GM12872 (cell line): ENCODE results near the gene SCIMP.

ENCODE experiments used
- TF ChIP-seq, protein P1 (sequence below): IDR thresholded peaks from 3 replicates; pipeline ENCODE4 v1.5.1; 2011; ENCODE audit warnings: low read depth, mild to moderate bottlenecking, low read length, moderate library complexity; ENCODE audit not compliant: insufficient read depth

SCIMP gene

DNA sequence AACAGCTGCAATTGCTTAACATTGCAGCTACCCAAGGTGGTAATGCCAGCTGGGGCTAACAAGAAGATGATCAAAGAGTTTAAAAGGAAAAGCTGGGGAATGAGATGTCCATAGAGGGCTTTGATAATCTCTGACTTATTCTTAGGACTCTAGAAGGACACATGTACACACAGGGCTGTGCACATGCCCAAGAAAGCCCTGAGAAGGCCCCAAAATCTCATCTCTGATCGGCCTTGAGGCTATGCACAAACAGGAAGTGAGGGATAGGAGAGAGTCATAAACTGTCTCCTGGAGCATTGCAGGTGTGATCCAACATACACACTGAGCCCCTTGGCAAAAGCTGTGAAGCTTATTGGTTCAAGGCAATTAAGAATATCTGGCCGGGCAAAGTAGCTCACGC lies 30.2 kb upstream of the SCIMP start:
- TF ChIP-seq, protein P1, sequence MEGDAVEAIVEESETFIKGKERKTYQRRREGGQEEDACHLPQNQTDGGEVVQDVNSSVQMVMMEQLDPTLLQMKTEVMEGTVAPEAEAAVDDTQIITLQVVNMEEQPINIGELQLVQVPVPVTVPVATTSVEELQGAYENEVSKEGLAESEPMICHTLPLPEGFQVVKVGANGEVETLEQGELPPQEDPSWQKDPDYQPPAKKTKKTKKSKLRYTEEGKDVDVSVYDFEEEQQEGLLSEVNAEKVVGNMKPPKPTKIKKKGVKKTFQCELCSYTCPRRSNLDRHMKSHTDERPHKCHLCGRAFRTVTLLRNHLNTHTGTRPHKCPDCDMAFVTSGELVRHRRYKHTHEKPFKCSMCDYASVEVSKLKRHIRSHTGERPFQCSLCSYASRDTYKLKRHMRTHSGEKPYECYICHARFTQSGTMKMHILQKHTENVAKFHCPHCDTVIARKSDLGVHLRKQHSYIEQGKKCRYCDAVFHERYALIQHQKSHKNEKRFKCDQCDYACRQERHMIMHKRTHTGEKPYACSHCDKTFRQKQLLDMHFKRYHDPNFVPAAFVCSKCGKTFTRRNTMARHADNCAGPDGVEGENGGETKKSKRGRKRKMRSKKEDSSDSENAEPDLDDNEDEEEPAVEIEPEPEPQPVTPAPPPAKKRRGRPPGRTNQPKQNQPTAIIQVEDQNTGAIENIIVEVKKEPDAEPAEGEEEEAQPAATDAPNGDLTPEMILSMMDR, result no peak

DNA sequence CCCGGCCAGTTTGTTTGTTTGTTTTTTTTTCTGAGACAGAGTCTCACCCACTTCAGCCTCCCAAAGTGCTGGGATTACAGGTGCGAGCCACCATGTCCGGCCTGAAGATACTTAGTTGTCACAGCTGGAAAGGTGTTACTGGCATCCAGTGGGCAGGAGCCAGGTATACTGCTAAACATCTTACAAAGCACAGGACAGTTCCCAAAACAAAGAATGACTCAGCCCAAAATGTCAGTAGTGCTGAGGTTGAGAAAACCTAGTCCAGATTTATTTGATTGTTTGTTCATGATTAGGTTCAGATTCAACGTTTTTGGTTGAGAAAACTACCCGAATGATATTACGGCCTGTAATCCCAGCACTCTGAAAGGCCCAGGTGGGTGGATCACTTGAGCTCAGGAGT lies 28.8 kb upstream of the SCIMP start:
- TF ChIP-seq, protein P1, result no peak

DNA sequence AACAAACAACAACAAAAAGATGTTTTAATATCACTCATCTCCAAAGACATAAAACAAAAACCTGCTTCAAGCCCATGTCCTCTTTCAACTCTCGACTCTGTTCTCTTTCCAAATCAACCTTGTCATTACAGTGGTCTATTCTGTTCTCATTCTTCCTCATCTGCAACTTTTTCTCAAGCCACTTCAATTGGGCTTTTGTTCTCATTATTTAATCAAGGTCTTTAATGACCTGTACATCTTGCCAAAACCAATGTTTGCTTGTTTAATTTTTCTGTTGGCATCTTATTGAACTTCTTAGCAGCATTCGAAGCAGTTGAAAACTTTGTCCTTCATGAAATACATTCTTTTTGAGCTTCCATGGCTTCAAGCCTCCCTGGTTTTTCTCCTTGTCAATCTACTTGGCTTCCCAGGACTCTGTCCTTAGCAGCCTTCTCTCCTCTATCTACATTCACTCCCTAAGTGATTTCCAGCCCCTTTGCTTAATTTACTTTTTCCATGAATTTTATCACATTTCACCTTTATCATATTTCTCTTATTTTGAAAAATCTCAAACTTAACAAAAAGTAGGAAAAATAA lies 27.8 kb upstream of the SCIMP start:
- TF ChIP-seq, protein P1, result no peak

DNA sequence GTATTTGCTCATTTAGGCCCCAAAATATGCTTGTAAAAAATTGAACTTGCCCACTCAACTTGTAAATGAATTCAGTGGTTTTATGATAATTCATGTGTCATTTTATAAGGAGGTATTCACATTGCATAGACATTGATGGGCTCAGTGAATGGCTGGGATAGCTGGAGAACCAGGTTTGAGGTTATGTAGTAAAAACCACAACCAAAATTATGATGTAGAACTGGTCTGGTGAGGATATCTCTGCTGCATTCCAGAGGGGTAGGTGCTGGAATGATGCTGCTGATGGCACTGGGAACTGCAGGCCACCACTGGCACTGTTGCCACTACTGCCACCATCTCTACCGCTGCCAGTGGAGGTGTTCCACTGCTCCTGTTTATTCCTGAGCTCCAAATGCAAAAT lies 25.9 kb upstream of the SCIMP start:
- TF ChIP-seq, protein P1, result no peak

DNA sequence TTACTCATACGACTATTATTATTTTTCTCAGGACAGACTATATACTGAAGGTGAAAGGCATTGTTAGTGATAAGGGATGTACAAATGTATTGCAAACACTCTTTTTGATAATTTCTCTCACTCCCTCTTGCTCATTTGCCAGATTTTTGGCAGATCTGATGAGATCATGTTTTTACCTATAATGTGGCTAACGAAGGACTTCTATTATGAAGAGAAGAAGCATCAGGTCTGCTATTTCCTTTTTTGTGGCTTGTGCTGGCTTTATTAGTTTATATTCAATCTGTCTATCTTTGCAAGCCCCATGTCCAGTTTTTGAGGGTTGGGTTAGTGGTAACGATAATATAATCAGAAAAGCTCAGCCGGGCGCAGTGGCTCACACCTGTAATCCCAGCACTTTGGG lies 22.5 kb upstream of the SCIMP start:
- TF ChIP-seq, protein P1, result no peak

DNA sequence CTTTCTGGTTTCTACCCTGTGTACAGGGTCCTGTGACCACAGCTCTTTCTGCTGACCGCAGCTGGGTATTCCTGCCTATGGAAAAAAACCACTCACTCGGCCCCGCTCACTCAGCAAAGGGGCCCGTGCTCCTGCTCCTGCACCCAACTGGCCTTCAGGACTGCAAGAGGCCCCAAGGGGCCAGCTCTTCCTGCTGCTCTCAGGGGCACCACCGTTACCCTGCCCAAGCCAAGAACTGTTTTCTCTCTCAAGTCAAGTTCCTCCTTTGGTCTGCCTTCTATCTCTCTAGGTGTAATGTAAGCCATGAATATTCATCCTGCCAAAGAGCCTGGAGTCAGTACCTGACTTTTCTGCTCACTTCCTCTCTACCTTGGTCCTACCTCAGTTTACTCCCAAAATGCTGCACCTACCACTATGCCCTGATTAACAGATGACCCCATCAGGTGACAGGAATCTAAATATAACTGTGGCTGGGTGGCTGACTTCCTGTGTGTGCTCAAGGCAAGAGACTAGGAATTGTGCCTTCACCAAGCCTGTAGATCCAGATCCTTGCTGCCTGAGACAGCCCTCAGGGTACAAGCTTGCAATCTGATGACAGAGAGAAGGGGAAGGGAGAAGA lies 20.4 kb upstream of the SCIMP start:
- TF ChIP-seq, protein P1, result no peak

DNA sequence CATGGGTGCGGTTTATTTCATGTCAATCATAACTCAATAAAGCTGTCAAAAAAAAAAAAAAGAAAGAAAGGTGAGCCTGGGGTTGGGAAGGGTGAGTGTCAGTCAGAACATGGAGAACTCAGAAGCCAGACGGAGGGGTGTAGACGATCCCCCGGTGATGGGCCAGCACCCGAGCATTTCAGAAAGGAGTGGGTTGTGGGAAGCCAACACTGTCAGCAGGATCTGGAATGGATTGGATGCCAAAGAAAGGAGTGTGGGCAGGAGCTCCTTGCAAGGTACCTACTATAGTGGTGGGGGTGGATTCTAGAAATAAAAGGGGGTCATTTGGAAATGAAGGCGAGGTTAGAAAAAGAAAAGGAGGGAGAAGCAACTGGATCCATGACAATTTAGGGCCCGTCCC lies 19.8 kb upstream of the SCIMP start:
- TF ChIP-seq, protein P1, result no peak

DNA sequence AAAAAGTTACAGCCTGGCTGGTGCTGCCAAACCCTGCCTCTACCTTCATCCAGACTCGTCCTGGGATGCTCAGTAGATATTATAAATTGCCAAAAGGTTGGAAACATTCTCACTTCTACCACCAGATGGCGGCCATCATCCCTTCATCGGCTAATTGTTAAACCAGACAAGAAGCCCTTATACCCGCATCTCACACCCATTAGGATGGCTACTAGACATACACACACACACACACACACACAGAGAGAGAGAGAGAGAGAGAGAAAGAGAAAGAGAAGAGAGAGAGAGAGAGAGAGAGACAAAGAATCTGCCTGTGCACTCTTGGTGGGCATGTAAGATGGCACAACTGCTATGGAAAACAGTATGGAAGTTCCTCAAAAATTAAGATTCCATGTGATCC lies 15.0 kb upstream of the SCIMP start:
- TF ChIP-seq, protein P1, result peak; percentile 62
